Activated naive CD8-positive, alpha-beta T cell (primary cell): ENCODE measurements around the gene UQCR10.

Source experiments
- H3K27ac Mint-ChIP-seq: one replicate; pipeline ENCODE4 v1.8.0; 2021; ENCODE audit warnings: mixed read lengths
- H3K27me3 Mint-ChIP-seq: one replicate; pipeline ENCODE4 v1.8.0; 2021; ENCODE audit warnings: mixed read lengths
- H3K36me3 Mint-ChIP-seq: one replicate; pipeline ENCODE4 v1.8.0; 2021; ENCODE audit warnings: mixed read lengths
- H3K4me1 Mint-ChIP-seq: one replicate; pipeline ENCODE4 v1.8.0; 2021; ENCODE audit warnings: low read depth, mixed read lengths
- H3K4me3 Mint-ChIP-seq: one replicate; pipeline ENCODE4 v1.8.0; 2021; ENCODE audit warnings: mild to moderate bottlenecking, mixed read lengths
- H3K9me3 Mint-ChIP-seq: one replicate; pipeline ENCODE4 v1.8.0; 2021; ENCODE audit warnings: low read depth, mixed read lengths

UQCR10 gene

GRCh38 chr22:29731058-29731850 is 35.9 kb upstream of the UQCR10 start:
- H3K36me3 Mint-ChIP-seq, result no peaks in the 10 kb centered on the region
- H3K4me1 Mint-ChIP-seq, result no peaks in the 10 kb centered on the region
- H3K27ac Mint-ChIP-seq, result no peak overlapping the region
- H3K4me3 Mint-ChIP-seq, result no peak overlapping the region
- no peaks in the 10 kb centered on the region for H3K9me3 Mint-ChIP-seq
- no peaks in the 10 kb centered on the region for H3K27me3 Mint-ChIP-seq

GRCh38 chr22:29732883-29733282 is 34.3 kb upstream of the UQCR10 start:
- Mint-ChIP-seq H3K4me3 (no peak overlapping the region), H3K27me3 (no peaks in the 10 kb centered on the region), H3K4me1 (no peaks in the 10 kb centered on the region), H3K36me3 (no peaks in the 10 kb centered on the region), H3K27ac (no peak overlapping the region), H3K9me3 (no peaks in the 10 kb centered on the region)

- Mint-ChIP-seq H3K27me3 (no peaks in the 10 kb centered on the region), H3K36me3 (no peaks in the 10 kb centered on the region), H3K4me1 (no peaks in the 10 kb centered on the region), H3K27ac (no peak overlapping the region), H3K4me3 (no peak overlapping the region), H3K9me3 (no peaks in the 10 kb centered on the region)
Measured at GRCh38 chr22:29733362-29734201, 33.6 kb upstream of the UQCR10 start.

GRCh38 chr22:29734406-29734805 is 32.8 kb upstream of the UQCR10 start:
- Mint-ChIP-seq H3K27me3 (no peaks in the 10 kb centered on the region), H3K36me3 (no peaks in the 10 kb centered on the region), H3K4me1 (no peaks in the 10 kb centered on the region), H3K4me3 (no peak overlapping the region), H3K27ac (no peak overlapping the region), H3K9me3 (no peaks in the 10 kb centered on the region)

GRCh38 chr22:29734838-29735237 is 32.3 kb upstream of the UQCR10 start:
- no peaks in the 10 kb centered on the region for H3K36me3 Mint-ChIP-seq
- H3K4me3 Mint-ChIP-seq, result no peak overlapping the region
- no peaks in the 10 kb centered on the region for H3K4me1 Mint-ChIP-seq
- no peaks in the 10 kb centered on the region for H3K27me3 Mint-ChIP-seq
- H3K27ac Mint-ChIP-seq, result no peak overlapping the region
- H3K9me3 Mint-ChIP-seq, result no peaks in the 10 kb centered on the region

GRCh38 chr22:29735416-29735815 is 31.8 kb upstream of the UQCR10 start:
- no peaks in the 10 kb centered on the region for H3K9me3 Mint-ChIP-seq
- no peak overlapping the region for H3K27ac Mint-ChIP-seq
- no peaks in the 10 kb centered on the region for H3K27me3 Mint-ChIP-seq
- H3K4me3 Mint-ChIP-seq, result no peak overlapping the region
- H3K4me1 Mint-ChIP-seq, result no peaks in the 10 kb centered on the region
- no peaks in the 10 kb centered on the region for H3K36me3 Mint-ChIP-seq

GRCh38 chr22:29737251-29738117 is 29.7 kb upstream of the UQCR10 start:
- no peaks in the 10 kb centered on the region for H3K9me3 Mint-ChIP-seq
- no peaks in the 10 kb centered on the region for H3K36me3 Mint-ChIP-seq
- no peaks in the 10 kb centered on the region for H3K4me1 Mint-ChIP-seq
- H3K27me3 Mint-ChIP-seq, result no peaks in the 10 kb centered on the region
- H3K4me3 Mint-ChIP-seq, result no peak overlapping the region
- no peak overlapping the region for H3K27ac Mint-ChIP-seq

GRCh38 chr22:29738118-29738815 is 28.9 kb upstream of the UQCR10 start:
- no peaks in the 10 kb centered on the region for H3K9me3 Mint-ChIP-seq

GRCh38 chr22:29739346-29739875 is 27.8 kb upstream of the UQCR10 start:
- H3K4me3 Mint-ChIP-seq, result no peak overlapping the region
- H3K36me3 Mint-ChIP-seq, result no peaks in the 10 kb centered on the region
- H3K27ac Mint-ChIP-seq, result no peak overlapping the region
- no peaks in the 10 kb centered on the region for H3K4me1 Mint-ChIP-seq
- H3K27me3 Mint-ChIP-seq, result no peaks in the 10 kb centered on the region
- no peaks in the 10 kb centered on the region for H3K9me3 Mint-ChIP-seq

More at GRCh38 chr22:29738118-29738815, 28.9 kb upstream of the UQCR10 start:
- Mint-ChIP-seq H3K27me3 (no peaks in the 10 kb centered on the region), H3K36me3 (no peaks in the 10 kb centered on the region), H3K4me3 (no peak overlapping the region), H3K4me1 (no peaks in the 10 kb centered on the region), H3K27ac (no peak overlapping the region)

GRCh38 chr22:29740216-29740615 is 27.0 kb upstream of the UQCR10 start:
- Mint-ChIP-seq H3K4me3 (no peak overlapping the region), H3K36me3 (no peaks in the 10 kb centered on the region), H3K27me3 (no peaks in the 10 kb centered on the region), H3K4me1 (no peaks in the 10 kb centered on the region), H3K9me3 (no peaks in the 10 kb centered on the region), H3K27ac (no peak overlapping the region)

GRCh38 chr22:29741926-29742325 is 25.2 kb upstream of the UQCR10 start:
- no peaks in the 10 kb centered on the region for H3K9me3 Mint-ChIP-seq
- no peak overlapping the region for H3K27ac Mint-ChIP-seq
- H3K36me3 Mint-ChIP-seq, result peaks cover 3% of the 10 kb centered on the region
- no peaks in the 10 kb centered on the region for H3K4me1 Mint-ChIP-seq
- no peaks in the 10 kb centered on the region for H3K27me3 Mint-ChIP-seq
- H3K4me3 Mint-ChIP-seq, result no peak overlapping the region

GRCh38 chr22:29742326-29742725 is 24.8 kb upstream of the UQCR10 start:
- H3K27me3 Mint-ChIP-seq, result no peaks in the 10 kb centered on the region
- H3K4me1 Mint-ChIP-seq, result no peaks in the 10 kb centered on the region
- no peaks in the 10 kb centered on the region for H3K9me3 Mint-ChIP-seq
- H3K27ac Mint-ChIP-seq, result no peak overlapping the region
- no peak overlapping the region for H3K4me3 Mint-ChIP-seq
- H3K36me3 Mint-ChIP-seq, result peaks cover 3% of the 10 kb centered on the region

GRCh38 chr22:29744902-29745301 is 22.3 kb upstream of the UQCR10 start:
- H3K27me3 Mint-ChIP-seq, result no peaks in the 10 kb centered on the region
- H3K4me3 Mint-ChIP-seq, result no peak overlapping the region
- no peak overlapping the region for H3K27ac Mint-ChIP-seq
- H3K9me3 Mint-ChIP-seq, result no peaks in the 10 kb centered on the region
- H3K4me1 Mint-ChIP-seq, result no peaks in the 10 kb centered on the region
- peaks cover 5% of the 10 kb centered on the region for H3K36me3 Mint-ChIP-seq

- no peaks in the 10 kb centered on the region for H3K9me3 Mint-ChIP-seq
- H3K27me3 Mint-ChIP-seq, result no peaks in the 10 kb centered on the region
- H3K36me3 Mint-ChIP-seq, result peaks cover 5% of the 10 kb centered on the region
- H3K4me1 Mint-ChIP-seq, result peaks cover 10% of the 10 kb centered on the region
- no peak overlapping the region for H3K27ac Mint-ChIP-seq
- H3K4me3 Mint-ChIP-seq, result no peak overlapping the region
Measured at GRCh38 chr22:29747832-29748231, 19.3 kb upstream of the UQCR10 start.
